HG03575 (cell line): ENCODE data around the gene LENG8.

Experiments used
- ATAC-seq: cut with Tn5 transposase; IDR thresholded peaks from one replicate; pipeline ENCODE4 v1.9.1; 2021; ENCODE audit not compliant: unreplicated experiment, insufficient number of reproducible peaks, low FRiP score; ENCODE audit errors: extremely low read depth

LENG8 gene

GRCh38 chr19:54421169-54421516 is 27.9 kb upstream of the LENG8 start:
- ATAC-seq = no peak

DNA sequence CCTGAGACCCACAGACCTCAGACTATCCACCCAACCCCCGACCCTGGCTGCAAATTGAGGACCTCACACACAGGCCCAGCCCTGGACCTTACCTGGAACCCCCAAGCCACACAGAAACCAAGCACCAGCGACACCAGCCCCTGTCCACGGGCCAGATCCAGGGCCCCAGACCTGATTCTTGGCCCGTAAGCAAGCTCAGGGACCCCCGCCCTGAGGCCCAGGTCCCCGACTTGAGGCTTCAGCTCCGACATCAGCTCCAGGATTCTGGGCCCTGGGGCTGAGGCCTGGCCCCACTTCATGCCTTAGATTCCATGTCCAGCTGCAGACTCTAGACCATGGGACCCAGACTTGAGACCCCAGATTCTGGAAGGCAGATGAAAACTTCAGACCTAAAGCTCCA is 27.5 kb upstream of the LENG8 start:
- ATAC-seq = no peak

DNA sequence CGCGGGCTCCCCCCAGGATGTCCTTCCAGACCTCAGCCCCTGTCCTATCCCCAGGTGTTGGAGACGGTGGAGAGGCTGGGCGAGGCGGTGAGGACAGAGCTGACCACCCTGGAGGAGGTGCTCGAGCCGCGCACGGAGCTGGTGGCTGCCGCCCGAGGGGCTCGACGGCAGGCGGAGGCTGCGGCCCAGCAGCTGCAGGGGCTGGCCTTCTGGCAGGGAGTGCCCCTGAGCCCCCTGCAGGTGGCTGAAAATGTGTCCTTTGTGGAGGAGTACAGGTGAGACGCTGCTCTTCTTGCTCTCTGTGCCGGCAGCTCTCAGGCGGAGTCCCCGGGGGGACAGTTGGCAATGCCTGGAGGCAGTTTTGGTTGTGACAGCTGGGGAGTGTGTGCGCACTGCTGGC is 26.9 kb upstream of the LENG8 start:
- ATAC-seq = no peak

DNA sequence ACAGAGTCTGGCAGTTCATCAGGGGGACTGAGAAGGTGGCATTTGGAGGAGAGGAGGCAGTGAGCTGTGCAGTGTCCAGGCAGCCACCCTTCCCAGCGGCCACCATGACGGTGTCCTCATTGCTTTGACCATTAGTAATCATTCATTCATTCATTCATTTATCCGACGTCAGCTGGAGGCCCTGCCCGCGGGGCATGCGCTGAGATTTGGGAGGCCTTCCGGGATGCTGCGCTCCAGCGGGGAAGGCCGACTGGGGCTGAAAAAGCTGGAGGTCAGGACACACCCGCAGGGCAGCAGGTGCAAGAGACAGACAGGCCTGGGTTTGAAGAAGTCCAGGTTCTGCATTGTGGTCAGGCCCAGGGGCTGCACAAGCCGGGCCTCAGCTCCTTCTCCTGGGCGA is 24.8 kb upstream of the LENG8 start:
- no peak for ATAC-seq

GRCh38 chr19:54424660-54425381 is 24.2 kb upstream of the LENG8 start:
- no peak for ATAC-seq

DNA sequence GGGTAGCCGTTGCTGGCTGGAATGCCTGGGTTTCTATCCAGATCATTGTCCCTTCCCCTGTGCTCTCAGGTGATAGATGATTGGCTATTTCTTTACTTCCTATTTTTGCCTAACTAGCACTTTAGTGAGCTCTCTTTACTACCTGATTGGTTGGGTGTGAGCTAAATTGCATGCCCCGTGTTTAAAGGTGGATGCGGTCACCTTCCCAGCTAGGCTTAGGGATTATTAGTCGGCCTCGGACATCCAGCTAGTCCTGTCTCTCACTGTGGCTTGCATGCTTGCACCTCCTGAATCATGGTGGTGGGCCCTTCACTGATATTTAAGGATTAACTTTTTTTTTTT is 23.6 kb upstream of the LENG8 start:
- no peak for ATAC-seq

- ATAC-seq = no peak
Observed at GRCh38 chr19:54426291-54426931, 22.6 kb upstream of the LENG8 start.

DNA sequence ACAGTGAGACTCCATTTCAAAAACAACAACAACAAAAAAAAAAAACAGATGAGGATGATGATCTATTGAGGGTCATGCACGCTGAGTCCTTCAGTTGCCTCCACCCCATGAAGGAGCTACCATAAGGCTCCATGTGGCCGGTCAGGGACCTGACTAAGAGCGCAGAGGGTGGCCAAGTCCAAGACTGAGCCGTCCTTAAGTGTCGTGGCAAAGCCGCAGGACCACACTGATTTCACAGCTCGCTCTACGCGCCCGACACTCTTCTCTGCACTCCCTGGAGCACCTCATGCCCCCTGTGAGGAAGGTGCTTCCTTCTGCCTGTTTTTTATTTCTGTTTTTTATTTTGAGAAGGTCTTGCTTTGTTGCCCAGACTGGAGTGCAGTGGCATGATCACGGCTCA is 21.4 kb upstream of the LENG8 start:
- ATAC-seq = no peak

GRCh38 chr19:54428323-54429175 is 20.4 kb upstream of the LENG8 start:
- ATAC-seq = no peak

DNA sequence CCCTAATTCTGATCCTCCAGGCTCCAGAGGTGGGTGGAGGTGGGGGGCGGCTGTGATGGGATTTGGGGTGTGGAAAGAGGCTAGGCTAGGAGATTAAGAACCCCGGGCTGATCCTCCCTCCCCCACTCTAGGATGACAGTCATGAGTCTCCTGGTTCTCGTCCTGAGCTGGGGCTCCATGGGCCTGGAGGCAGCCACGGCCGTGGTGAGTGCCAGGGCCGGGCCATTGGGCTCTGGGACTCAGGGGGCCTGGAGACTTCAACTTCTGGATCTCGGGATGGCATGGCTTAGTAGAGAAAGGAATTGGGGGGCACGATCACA is 19.9 kb upstream of the LENG8 start:
- ATAC-seq = no peak

DNA sequence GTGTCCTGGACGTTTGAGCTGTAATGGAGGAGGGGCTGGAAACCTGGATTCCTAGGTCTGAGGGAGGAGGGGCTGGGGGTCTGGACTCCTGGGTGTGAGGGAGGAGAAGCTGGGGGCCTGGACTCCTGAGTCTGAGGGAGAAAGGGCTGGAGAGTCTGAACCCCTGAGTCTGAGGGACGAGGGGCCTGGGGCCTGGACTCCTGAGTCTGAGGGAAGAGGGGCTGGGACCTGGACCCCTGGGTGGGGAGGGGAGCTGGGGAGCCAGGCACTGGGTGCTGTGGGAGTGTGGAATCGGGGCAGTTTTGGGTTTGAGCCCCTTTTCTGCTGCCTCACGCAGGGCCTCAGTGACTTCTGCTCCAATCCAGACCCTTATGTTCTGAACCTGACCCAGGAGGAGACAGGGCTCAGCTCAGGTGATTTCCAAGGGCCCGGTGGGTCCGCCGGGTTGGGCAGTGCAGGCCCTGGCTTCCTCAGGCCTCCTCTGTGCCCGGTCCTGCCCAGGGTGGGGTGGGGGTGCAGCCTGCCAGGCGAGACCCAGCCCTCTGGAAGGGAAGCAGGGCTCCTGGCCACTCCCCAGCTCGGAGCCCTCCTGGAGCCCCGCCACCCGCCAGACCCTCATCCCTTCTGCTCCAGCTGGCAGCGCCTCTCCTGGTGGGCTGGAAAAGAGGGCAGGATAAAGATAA is 19.3 kb upstream of the LENG8 start:
- ATAC-seq = no peak

- ATAC-seq = no peak
Observed at GRCh38 chr19:54430306-54431254, 18.4 kb upstream of the LENG8 start.

DNA sequence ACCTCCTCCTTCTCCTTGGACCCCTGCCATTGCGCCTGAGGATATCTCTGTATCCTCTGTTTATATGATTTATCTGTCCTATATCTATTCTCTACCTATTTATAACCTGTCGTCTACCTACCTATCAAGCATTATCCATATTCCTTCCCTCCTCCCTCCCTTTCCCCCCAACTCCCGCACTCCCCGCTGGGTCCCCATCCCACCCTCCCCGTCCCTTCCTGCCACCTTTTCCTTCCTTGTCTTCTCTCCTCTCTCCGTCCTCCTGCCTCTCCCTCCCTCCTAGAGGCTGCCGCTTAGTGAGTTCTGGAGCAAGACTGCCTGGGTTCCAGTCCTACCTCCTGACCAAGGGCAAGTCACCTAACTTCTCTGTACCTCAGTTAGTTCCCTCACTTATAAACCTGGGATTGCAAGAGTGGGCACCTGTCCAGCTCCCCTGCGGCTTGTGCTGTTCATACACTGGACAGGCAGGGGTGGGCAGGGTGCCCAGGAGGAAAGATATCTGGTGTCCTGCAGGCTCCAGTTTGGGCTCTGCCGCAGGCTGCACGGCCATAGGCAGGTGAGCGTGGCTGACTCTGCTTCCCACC is 17.7 kb upstream of the LENG8 start:
- ATAC-seq = no peak

DNA sequence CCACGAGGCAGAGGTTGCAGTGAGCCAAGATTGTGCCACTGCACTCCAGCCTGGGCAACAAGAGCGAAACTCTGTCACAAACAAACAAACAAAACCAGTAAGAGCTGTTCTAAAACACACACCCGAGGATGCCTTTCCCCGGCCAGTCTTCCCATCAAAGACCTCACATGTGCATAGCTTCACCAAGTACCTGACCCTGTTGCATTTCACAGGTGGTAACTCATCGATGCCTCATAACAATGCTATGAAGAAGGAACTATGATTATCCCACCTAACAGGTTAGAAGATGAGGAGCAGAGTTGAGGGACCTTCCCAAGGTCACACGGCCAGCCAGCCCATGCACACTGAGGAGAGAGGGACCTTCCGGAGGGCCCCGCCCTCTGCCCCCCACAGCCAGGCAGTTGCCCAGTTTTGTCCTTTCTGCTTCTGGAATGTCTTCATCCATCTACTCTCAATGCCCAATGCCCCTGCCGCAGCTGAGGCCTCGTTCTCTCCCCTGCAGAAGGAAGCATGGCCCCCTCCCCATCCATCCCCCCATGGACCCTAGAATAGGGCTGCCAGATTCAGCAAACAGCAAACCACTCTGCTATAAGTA is 16.8 kb upstream of the LENG8 start:
- ATAC-seq = no peak

DNA sequence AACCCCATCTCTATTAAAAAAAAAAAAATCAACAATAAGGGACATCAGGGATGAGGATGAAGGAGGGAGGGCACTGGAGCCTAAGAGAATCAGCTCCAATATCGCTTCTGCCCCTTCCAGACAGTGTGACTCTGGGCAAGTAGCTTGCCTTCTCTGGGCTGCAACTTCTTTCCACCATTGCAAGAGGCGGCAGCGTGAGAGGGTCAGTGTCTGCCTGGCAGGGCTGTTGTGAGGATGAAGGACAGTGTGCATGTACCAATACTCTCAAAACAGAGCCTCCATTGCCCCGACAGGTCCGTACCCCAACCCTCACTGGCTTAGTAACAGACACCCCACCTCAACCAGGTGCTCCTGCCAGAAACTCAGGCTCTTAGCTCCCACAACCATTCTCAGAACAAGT is 15.3 kb upstream of the LENG8 start:
- no peak for ATAC-seq

GRCh38 chr19:54434112-54434872 is 14.7 kb upstream of the LENG8 start:
- no peak for ATAC-seq

DNA sequence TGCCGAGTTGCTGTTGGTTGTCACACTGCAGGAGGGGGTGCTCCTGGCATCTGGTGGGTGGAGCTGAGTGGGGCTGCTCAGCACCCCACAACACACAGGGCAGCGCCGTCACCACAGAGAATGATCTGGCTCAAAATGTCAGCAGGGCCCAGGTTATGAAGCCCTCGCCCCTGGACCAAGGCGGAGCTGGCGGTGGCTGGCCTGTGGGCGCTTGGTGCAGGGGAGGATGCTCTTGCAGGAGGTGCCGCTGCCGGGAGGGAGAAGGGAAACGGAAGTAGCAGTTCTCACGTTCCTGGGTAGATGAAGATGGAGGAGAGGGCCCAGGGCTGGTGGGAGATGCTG is 14.2 kb upstream of the LENG8 start:
- ATAC-seq = no peak
